ENCODE results near the gene TARDBP.

DNA sequence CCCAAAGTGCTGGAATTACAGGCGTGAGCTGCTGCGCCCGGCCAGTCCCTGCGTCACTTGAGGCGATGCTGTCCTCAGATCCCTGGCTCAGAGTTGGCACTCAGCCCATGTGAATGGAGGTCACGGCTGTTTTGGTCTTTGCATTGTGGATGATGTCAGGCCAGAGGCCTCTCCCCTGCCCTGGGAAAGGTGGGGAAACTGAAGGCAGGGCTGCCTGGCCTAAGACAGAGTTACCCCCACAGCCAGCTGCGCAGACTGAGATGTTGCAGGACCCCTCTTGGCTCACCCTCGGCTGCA, 33.8 kb downstream of the TARDBP start:
- TF ChIP-seq, protein P1, sequence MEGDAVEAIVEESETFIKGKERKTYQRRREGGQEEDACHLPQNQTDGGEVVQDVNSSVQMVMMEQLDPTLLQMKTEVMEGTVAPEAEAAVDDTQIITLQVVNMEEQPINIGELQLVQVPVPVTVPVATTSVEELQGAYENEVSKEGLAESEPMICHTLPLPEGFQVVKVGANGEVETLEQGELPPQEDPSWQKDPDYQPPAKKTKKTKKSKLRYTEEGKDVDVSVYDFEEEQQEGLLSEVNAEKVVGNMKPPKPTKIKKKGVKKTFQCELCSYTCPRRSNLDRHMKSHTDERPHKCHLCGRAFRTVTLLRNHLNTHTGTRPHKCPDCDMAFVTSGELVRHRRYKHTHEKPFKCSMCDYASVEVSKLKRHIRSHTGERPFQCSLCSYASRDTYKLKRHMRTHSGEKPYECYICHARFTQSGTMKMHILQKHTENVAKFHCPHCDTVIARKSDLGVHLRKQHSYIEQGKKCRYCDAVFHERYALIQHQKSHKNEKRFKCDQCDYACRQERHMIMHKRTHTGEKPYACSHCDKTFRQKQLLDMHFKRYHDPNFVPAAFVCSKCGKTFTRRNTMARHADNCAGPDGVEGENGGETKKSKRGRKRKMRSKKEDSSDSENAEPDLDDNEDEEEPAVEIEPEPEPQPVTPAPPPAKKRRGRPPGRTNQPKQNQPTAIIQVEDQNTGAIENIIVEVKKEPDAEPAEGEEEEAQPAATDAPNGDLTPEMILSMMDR (IDR thresholded peaks at IDR 0.05 in 8 of 11, conservative IDR thresholded peaks at IDR 0.05 in 3 of 11): no peak
- TF ChIP-seq POLR2A (IDR thresholded peaks at IDR 0.05) (no peak), POLR2AphosphoS5 (IDR thresholded peaks at IDR 0.05) (no peak)
